ENCODE results near the gene DCP1A. TPM values are rescaled to one million over a fixed set of nuclear protein-coding genes. Genes with fewer than 3 reads are reported as not detected.
"Not testable (repeated sequence)": the region's sequence is repeated elsewhere in the genome, so short reads cannot be mapped to it uniquely, and the experiment has no call there.

DCP1A gene
- total RNA-seq, 4 donors from 2014 or later = 18.6 to 30.4 (median 23.4) TPM

GRCh38 chr3:53376679-53377078 is 29.3 kb upstream of the DCP1A start:
- DNase-seq (ENCODE audit: low spot score) = no peak
- TF ChIP-seq, protein P1, sequence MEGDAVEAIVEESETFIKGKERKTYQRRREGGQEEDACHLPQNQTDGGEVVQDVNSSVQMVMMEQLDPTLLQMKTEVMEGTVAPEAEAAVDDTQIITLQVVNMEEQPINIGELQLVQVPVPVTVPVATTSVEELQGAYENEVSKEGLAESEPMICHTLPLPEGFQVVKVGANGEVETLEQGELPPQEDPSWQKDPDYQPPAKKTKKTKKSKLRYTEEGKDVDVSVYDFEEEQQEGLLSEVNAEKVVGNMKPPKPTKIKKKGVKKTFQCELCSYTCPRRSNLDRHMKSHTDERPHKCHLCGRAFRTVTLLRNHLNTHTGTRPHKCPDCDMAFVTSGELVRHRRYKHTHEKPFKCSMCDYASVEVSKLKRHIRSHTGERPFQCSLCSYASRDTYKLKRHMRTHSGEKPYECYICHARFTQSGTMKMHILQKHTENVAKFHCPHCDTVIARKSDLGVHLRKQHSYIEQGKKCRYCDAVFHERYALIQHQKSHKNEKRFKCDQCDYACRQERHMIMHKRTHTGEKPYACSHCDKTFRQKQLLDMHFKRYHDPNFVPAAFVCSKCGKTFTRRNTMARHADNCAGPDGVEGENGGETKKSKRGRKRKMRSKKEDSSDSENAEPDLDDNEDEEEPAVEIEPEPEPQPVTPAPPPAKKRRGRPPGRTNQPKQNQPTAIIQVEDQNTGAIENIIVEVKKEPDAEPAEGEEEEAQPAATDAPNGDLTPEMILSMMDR (IDR thresholded peaks at IDR 0.05) = no peak

DNA sequence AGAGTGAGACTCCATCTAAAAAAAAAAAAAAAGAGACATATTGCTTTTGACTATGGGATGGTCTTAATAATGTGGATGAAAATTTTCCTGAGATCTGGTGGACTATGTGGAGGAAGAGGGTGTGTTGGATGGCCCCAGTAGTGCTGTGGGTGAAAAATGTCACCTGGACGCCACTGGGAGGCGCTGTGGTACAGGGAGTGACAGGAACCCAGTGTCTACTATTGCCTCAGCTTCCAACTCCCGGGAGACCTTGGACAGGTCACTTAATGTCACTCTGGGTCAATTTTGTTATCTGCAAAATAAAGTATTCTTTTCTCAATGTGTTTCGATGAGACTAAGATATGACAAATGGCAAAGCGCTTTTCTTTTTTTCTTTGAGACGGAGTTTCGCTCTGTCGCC is 27.7 kb upstream of the DCP1A start:
- ATAC-seq (ENCODE audit: low FRiP score) = no peak
- DNase-seq (ENCODE audit: low spot score) = no peak
- TF ChIP-seq, protein P1 (IDR thresholded peaks at IDR 0.05) = no peak

More at GRCh38 chr3:53376679-53377078, 29.3 kb upstream of the DCP1A start:
- no peak for ATAC-seq (ENCODE audit: low FRiP score)

DNA sequence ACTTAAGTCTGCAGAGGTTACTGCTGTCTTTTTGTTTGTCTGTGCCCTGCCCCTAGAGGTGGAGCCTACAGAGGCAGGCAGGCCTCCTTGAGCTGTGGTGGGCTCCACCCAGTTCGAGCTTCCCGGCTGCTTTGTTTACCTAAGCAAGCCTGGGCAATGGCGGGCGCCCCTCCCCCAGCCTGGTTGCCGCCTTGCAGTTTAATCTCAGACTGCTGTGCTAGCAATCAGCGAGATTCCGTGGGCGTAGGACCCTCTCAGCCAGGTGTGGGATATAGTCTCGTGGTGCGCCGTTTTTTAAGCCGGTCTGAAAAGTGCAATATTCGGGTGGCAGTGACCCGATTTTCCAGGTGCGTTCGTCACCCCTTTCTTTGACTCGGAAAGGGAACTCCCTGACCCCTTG is 23.4 kb upstream of the DCP1A start:
- not testable (repeated sequence) for DNase-seq (ENCODE audit: low spot score); ATAC-seq (ENCODE audit: low FRiP score)

GRCh38 chr3:53361852-53362251 is 14.5 kb upstream of the DCP1A start:
- ATAC-seq (ENCODE audit: low FRiP score) (no peak), DNase-seq (ENCODE audit: low spot score) (no peak)
- TF ChIP-seq, protein P1 (IDR thresholded peaks at IDR 0.05) = no peak

DNA sequence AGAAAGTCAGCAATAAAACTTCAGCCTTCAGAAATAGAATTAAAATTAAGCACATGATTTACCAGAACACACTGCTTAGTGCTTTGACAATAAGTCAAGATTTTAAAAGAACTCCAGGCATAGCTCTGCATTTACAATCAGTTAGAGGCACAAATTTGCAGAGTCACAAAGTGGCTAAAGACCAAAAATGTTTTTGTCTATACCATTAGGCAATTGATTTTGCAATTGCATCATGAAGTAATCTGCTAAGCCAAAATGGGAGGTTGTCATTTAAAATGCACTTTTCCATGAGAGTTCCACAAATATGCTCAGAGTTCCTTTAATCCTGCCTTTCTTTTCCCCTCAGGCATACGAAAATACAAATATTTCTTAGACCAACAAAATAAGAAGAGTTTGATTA is 10.1 kb upstream of the DCP1A start:
- no peak for DNase-seq (ENCODE audit: low spot score)
- no peak for ATAC-seq (ENCODE audit: low FRiP score)
- TF ChIP-seq, protein P1 (IDR thresholded peaks at IDR 0.05) = no peak

GRCh38 chr3:53354945-53355498 is 7.7 kb upstream of the DCP1A start:
- ATAC-seq (ENCODE audit: low FRiP score) (no peak), DNase-seq (ENCODE audit: low spot score) (no peak)
- TF ChIP-seq, protein P1 (IDR thresholded peaks at IDR 0.05) = no peak

- no peak for DNase-seq (ENCODE audit: low spot score)
- TF ChIP-seq, protein P1 (IDR thresholded peaks at IDR 0.05) = no peak
- no peak for ATAC-seq (ENCODE audit: low FRiP score)
Observed at GRCh38 chr3:53353202-53353601, 5.9 kb upstream of the DCP1A start.

All from omental fat pad (tissue), 4 donors.